OCI-LY7 (cell line): ENCODE data around the gene PRIMA1. TPM values are rescaled to one million over a fixed set of nuclear protein-coding genes. Genes with fewer than 3 reads are reported as not detected.

Experiments
- BruUV-seq: library from RNA; stranded (reverse); fragments of 400-500 nt; replicated peaks from 2 replicates; lab custom pipeline; 2021; lab: Mats Ljungman, UMichigan
- CTCF ChIA-PET: fragments of 300-600 bp; sonication (Branson Sonifier 250); formaldehyde crosslinking; loops from one replicate; lab custom pipeline; 2022; ENCODE audit warnings: antibody characterized with exemption; ENCODE audit not compliant: unreplicated experiment; lab: Charles Lee
- POLR2A ChIA-PET: fragments of 300-600 bp; sonication (Branson Sonifier 250); formaldehyde crosslinking; loops from one replicate; lab custom pipeline; 2022; ENCODE audit warnings: antibody characterized with exemption; lab: Charles Lee
- DNase-seq: peaks from one replicate; pipeline ENCODE4 v3.0.0-alpha.2; 2015; ENCODE audit warnings: low spot score
- H2AFZ ChIP-seq: fragments of 200-600 bp; sonication (generic), shearing (Covaris generic); 2 replicates; pipeline ENCODE4 v1.6.1; 2014; ENCODE audit warnings: mild to moderate bottlenecking, antibody characterized with exemption, low read length, moderate library complexity
- H3K27ac ChIP-seq: fragments of 200-600 bp; sonication (generic); 2 replicates; pipeline ENCODE4 v1.5.1; 2014; ENCODE audit warnings: mixed run types, low read depth, mild to moderate bottlenecking, moderate library complexity, low read length, inconsistent platforms; ENCODE audit not compliant: poor library complexity, severe bottlenecking
- H3K36me3 ChIP-seq: fragments of 200-600 bp; sonication (generic); 2 replicates; pipeline ENCODE4 v1.6.1; 2014; ENCODE audit warnings: mild to moderate bottlenecking, antibody characterized with exemption, low read length, moderate library complexity, mixed read lengths; ENCODE audit not compliant: insufficient read depth
- H3K4me1 ChIP-seq: fragments of 200-600 bp; sonication (generic); 2 replicates; pipeline ENCODE4 v1.5.1; 2014; ENCODE audit warnings: mild to moderate bottlenecking, low read length; ENCODE audit not compliant: insufficient read depth, poor library complexity, severe bottlenecking
- H3K4me2 ChIP-seq: fragments of 200-600 bp; sonication (generic); 2 replicates; pipeline ENCODE4 v1.6.1; 2014; ENCODE audit warnings: mild to moderate bottlenecking, low read length
- H3K4me3 ChIP-seq: fragments of 200-600 bp; sonication (generic); 2 replicates; pipeline ENCODE4 v1.5.1; 2014; ENCODE audit warnings: mild to moderate bottlenecking, low read depth, low read length; ENCODE audit not compliant: poor library complexity, severe bottlenecking
- H3K79me2 ChIP-seq: fragments of 200-600 bp; sonication (generic); 2 replicates; pipeline ENCODE4 v1.6.1; 2016; ENCODE audit warnings: low read depth, mild to moderate bottlenecking, low read length, moderate library complexity, mixed read lengths; ENCODE audit not compliant: insufficient read depth
- H3K9me2 ChIP-seq: fragments of 200-600 bp; sonication (generic); 2 replicates; pipeline ENCODE4 v1.6.1; 2016; ENCODE audit warnings: mild to moderate bottlenecking, low read length, mixed read lengths; ENCODE audit not compliant: insufficient read depth
- H3K9me3 ChIP-seq: fragments of 200-600 bp; sonication (generic); 2 replicates; pipeline ENCODE4 v1.6.1; 2014; ENCODE audit warnings: mild to moderate bottlenecking, mixed run types, low read length, mixed read lengths
- H4K20me1 ChIP-seq: fragments of 200-600 bp; sonication (generic); 2 replicates; pipeline ENCODE4 v1.6.1; 2014; ENCODE audit warnings: mild to moderate bottlenecking, antibody characterized with exemption, low read length, moderate library complexity, mixed read lengths; ENCODE audit not compliant: insufficient read depth
- CTCF ChIP-seq: fragments of 200-600 bp; sonication (generic); conservative IDR thresholded peaks from 2 replicates; pipeline ENCODE4 v1.5.1; 2014; ENCODE audit warnings: mild to moderate bottlenecking, antibody characterized with exemption, low read length, moderate library complexity, mixed read lengths
- EZH2phosphoT487 ChIP-seq: fragments of 200-600 bp; sonication (generic); IDR thresholded peaks from 2 replicates; pipeline ENCODE4 v1.6.1; 2018; ENCODE audit warnings: low read depth, borderline replicate concordance, mild to moderate bottlenecking, mixed run types, antibody characterized with exemption, low read length, moderate library complexity, mixed read lengths
- intact Hi-C: fragments of 100-400 bp; cut with micrococcal nuclease; formaldehyde crosslinking; loops from one replicate; pipeline ENCODE4 v1.10.0; 2022; ENCODE audit not compliant: unreplicated experiment
- total RNA-seq, 2 experiments: library from RNA; depleted of rRNA in 1 of 2; stranded (reverse); fragments of >200 nt in 1 of 2; shearing (Covaris generic) in 1 of 2; gene quantifications; 2 replicates each; pipeline ENCODE4 v1.2.3, GENCODE V29; 2014 to 2022

Gene PRIMA1
- total RNA-seq, 2 experiments from 2014 or later = not detected

GRCh38 chr14:93709249-93709648 lies 79.0 kb downstream of the PRIMA1 start:
- no peaks in the 10 kb centered on the region for H3K36me3 ChIP-seq
- no peaks in the 10 kb centered on the region for H3K9me2 ChIP-seq
- no peak overlapping the region for H3K4me3 ChIP-seq
- no peak overlapping the region for H2AFZ ChIP-seq
- no peaks in the 10 kb centered on the region for H3K79me2 ChIP-seq
- no peaks in the 10 kb centered on the region for H3K4me1 ChIP-seq
- H3K27ac ChIP-seq = no peak overlapping the region
- H3K9me3 ChIP-seq = no peaks in the 10 kb centered on the region
- ChIA-PET CTCF (no interaction called here), POLR2A (no interaction called here)
- BruUV-seq = no TSS peak
- H3K4me2 ChIP-seq = no peak overlapping the region
- intact Hi-C loops = no loop called here
- DNase-seq = no peak
- no peaks in the 10 kb centered on the region for H4K20me1 ChIP-seq
- TF ChIP-seq EZH2phosphoT487 (no peak), CTCF (no peak)

GRCh38 chr14:93708800-93709199 lies 79.5 kb downstream of the PRIMA1 start:
- Histone ChIP-seq H3K4me2 (no peak overlapping the region), H4K20me1 (no peaks in the 10 kb centered on the region), H2AFZ (no peak overlapping the region), H3K79me2 (no peaks in the 10 kb centered on the region), H3K9me3 (no peaks in the 10 kb centered on the region), H3K4me3 (no peak overlapping the region), H3K27ac (no peak overlapping the region), H3K4me1 (no peaks in the 10 kb centered on the region), H3K36me3 (no peaks in the 10 kb centered on the region), H3K9me2 (no peaks in the 10 kb centered on the region)
- ChIA-PET CTCF (no interaction called here), POLR2A (no interaction called here)
- BruUV-seq = no TSS peak
- TF ChIP-seq CTCF (no peak), EZH2phosphoT487 (no peak)
- intact Hi-C loops = no loop called here
- no peak for DNase-seq

- no peaks in the 10 kb centered on the region for H3K4me1 ChIP-seq
- TF ChIP-seq CTCF (no peak), EZH2phosphoT487 (no peak)
- no peaks in the 10 kb centered on the region for H3K36me3 ChIP-seq
- H3K4me2 ChIP-seq = no peak overlapping the region
- no peak for DNase-seq
- H3K9me3 ChIP-seq = no peaks in the 10 kb centered on the region
- no peak overlapping the region for H2AFZ ChIP-seq
- H4K20me1 ChIP-seq = no peaks in the 10 kb centered on the region
- no peaks in the 10 kb centered on the region for H3K79me2 ChIP-seq
- no peak overlapping the region for H3K4me3 ChIP-seq
- POLR2A ChIA-PET = no interaction called here
- intact Hi-C loops = no loop called here
- H3K27ac ChIP-seq = no peak overlapping the region
- no peaks in the 10 kb centered on the region for H3K9me2 ChIP-seq
- no TSS peak for BruUV-seq
- CTCF ChIA-PET = interaction anchor here (0.6 kb wide), 1 partner anchor 1361 kb away, joined by 3 read pairs; no protein-coding TSS in a partner anchor
Observed at GRCh38 chr14:93708311-93708734, 80.0 kb downstream of the PRIMA1 start.
